HG02885 (cell line): Measurements from ENCODE around the gene NAA80.
A peak's percentile ranks its signal among the peaks of the same experiment; 100 is the strongest.
"Not testable (repeated sequence)": the region's sequence is repeated elsewhere in the genome, so short reads cannot be mapped to it uniquely, and the experiment has no call there.

Source experiments
- ATAC-seq: cut with Tn5 transposase; IDR thresholded peaks from one replicate; pipeline ENCODE4 v1.9.1; 2021; ENCODE audit warnings: mild to moderate bottlenecking; ENCODE audit not compliant: unreplicated experiment, poor library complexity

Gene NAA80

GRCh38 chr3:50272911-50273688, 26.1 kb downstream of the NAA80 start:
- peak; percentile 86 for ATAC-seq

GRCh38 chr3:50272538-50272910, 26.7 kb downstream of the NAA80 start:
- ATAC-seq: not testable (repeated sequence)

GRCh38 chr3:50271314-50271936, 27.8 kb downstream of the NAA80 start:
- no peak for ATAC-seq

GRCh38 chr3:50270422-50271224, 28.6 kb downstream of the NAA80 start:
- no peak for ATAC-seq

- no peak for ATAC-seq
Measured at GRCh38 chr3:50269977-50270413, 29.2 kb downstream of the NAA80 start.

- no peak for ATAC-seq
Measured at GRCh38 chr3:50269460-50269859, 29.7 kb downstream of the NAA80 start.

- ATAC-seq: no peak
Measured at GRCh38 chr3:50268703-50269451, 30.3 kb downstream of the NAA80 start, which contains the start of gene SEMA3B. Gene SEMA3B, plus strand, starts transcription at chr3:50269147. Its CDS starts 94 bp downstream, at chr3:50269241.

GRCh38 chr3:50268276-50268675, 30.9 kb downstream of the NAA80 start:
- ATAC-seq: no peak

GRCh38 chr3:50267280-50267913, 31.8 kb downstream of the NAA80 start:
- ATAC-seq: no peak

GRCh38 chr3:50266836-50267235, 32.4 kb downstream of the NAA80 start:
- no peak for ATAC-seq

- no peak for ATAC-seq
Measured at GRCh38 chr3:50266017-50266416, 33.2 kb downstream of the NAA80 start.

- no peak for ATAC-seq
Measured at GRCh38 chr3:50265571-50265970, 33.6 kb downstream of the NAA80 start.

GRCh38 chr3:50264964-50265485, 34.2 kb downstream of the NAA80 start:
- ATAC-seq: no peak

GRCh38 chr3:50264383-50264963, 34.7 kb downstream of the NAA80 start:
- no peak for ATAC-seq

GRCh38 chr3:50263478-50264382, 35.5 kb downstream of the NAA80 start:
- no peak for ATAC-seq

GRCh38 chr3:50262778-50263177, 36.4 kb downstream of the NAA80 start:
- ATAC-seq: no peak

- not testable (repeated sequence) for ATAC-seq
Measured at GRCh38 chr3:50262200-50262599, 37.0 kb downstream of the NAA80 start.

GRCh38 chr3:50261505-50261904, 37.7 kb downstream of the NAA80 start:
- ATAC-seq: no peak
